ENCODE results near the gene CENPT.
"Not testable (repeated sequence)": the region's sequence is repeated elsewhere in the genome, so short reads cannot be mapped to it uniquely, and the experiment has no call there.

The CENPT gene

DNA sequence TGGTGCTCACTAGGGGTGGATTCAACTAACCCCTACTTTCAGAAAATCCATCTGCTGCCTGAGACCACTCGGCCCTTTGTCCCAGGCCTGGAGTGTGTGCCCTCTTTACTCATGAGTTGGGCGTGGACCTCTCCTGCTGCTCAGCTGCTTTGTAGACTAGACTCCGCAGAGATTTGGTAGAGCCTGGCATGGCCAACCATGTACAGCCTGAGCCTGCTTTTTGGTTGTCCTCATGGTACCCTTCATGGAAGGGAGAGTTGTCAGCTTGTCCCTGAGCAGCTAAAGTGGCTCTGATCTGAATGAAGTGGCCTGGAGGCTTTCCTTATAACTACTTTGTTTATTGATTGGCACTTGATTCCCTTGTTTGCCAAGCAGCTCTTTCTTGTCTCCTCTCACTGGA, 26.9 kb upstream of the CENPT start:
- no peak for DNase-seq (ENCODE audit: low read depth)

DNA sequence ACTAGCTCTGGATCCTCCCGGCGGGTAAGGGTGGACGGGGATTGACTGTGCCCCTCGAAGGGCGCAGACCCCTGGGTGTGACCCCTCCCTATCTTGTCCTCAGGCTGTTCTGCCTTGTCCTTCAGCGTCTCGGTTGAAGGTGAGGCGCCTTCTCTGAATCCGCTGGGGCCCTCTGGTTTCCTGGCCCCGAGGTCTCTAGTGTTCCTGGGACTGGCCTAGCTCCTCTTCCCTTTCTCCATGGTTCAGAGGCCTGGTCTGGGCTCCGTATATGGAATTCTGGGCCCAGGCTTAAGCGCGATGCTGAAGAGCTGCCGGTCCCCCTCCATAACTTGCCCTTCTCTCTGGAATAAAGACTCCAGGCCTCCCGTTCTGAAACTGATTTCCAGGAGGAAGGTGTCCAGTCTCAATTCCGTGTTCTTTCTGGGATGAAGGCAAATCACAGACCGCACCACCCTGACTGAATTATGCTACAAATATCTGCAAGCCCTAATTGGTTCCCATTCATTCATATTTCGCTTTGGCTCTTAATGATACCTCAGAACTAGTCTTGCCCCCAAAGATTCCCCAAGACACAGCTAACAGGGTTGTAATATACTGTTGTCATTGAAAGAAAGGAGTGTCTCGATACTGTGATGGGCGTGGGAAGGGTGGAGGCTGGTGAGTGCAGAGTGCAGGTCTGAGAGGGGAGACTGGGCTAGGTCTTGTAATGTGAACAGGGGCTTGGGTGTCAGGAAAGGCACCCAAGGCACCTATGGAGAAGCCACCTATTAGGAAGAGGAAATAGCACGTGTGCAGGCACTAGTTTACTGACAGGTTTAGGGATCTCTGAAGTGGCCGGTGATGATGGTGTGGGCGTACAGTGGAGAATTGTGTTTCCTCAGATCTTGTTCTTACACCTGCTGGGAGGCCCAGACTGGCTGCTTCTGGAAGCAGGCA, 26.2 kb upstream of the CENPT start:
- peak; percentile 35 for DNase-seq (ENCODE audit: low read depth)

DNA sequence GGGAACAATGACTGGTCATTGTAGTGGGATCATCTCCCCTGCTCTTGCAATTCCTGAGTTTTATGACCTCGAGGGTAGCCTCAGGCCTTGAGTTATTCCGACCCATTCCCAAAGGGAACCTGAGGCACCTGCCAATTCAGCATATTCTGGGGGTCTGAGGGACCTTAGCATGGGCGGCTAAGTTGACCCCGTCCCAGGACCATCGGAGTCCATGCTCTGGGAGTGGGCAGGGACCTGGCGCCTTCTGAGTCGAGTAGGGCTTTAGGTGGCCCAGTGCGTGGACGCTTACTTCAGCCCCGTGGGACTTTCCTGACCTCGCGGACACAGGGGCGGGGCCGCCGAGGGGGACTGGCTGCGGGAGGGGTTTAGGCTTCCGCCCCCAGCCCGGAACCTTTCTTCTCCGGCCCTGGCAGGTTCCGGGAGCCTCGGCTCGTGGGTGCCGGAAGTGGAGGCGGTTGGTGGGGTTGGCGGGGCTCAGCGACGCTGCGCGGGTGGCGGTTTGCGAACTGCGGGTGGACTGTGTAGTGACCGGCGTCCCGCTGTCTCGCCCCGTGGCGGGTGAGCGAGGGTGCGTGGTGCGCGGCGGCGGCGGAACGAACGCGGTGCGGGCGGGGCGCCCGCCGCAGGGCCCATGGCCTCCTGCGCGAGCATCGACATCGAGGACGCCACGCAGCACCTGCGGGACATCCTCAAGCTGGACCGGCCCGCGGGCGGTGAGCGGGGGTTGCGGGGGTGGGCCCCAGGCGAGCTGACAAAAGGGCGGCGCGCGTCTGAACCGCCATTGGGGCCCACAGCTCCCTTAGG, 25.3 kb upstream of the CENPT start, which contains the start of gene EDC4:
TSS of gene EDC4 (plus strand) at position 422 of the 804 bp plus-strand sequence. CDS start at position 632, 210 bp downstream.
- peak; percentile 77 for DNase-seq (ENCODE audit: low read depth)

DNA sequence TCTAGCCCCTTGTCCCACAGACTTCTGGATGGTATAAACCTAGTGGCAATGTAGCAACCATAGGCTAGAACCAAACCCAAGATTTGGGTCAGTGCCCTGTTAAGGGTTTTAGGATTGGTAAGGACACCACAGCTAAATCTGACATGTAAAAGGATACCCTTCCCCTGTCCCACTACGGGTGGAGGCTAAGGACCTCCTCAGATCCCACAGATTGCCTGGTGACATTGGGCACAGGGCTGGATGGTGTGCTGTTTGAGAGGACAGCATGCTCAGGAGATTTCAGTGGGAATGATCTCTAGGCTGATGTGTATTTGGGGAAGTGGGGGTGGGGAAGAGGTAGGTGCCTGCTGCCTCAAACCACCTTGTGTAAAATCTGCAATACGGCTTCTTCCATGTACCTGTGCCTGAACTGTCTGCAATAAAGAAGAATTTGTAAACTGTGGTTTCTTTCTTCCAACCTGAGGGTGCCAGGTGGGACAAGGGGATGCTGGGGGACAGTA, 24.7 kb upstream of the CENPT start:
- no peak for DNase-seq (ENCODE audit: low read depth)

DNA sequence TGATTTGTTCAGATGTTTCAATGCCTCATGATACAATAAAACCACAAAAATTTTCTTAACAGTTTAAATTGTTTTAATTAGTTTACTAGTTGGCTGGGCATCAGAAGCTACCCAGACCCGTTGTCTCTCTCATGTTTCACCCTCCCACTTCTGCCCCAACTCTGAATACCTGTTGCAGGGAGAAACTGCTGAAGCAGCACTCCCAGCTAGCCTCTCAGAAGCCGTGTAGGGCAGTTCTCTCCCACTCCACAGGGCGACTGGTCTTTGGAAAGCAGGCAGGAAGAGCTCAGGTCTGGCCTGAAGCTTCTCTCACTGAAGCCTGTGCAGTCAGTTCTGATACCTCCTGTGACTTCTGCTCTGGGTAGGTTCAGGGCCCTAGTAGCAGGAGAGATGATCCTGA, 23.8 kb upstream of the CENPT start:
- no peak for DNase-seq (ENCODE audit: low read depth)

DNA sequence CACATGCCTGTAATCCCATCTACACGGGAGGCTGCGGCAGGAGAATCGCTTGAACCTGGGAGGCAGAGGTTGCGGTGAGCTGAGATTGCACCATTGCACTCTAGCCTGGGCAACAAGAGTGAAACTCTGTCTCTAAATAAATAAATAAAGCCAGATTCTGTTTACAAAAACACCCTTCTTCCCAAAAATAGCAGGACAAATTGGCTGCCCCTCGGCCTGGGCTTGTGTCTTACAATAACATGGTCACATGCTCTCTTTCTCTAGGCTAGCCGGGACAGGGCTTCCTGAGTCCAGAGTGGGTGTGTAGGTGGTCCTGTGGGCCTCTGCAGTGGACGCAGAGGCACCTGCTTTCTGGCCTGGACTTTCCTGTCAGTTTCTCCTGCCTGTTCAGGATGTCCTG, 22.2 kb upstream of the CENPT start:
- no peak for DNase-seq (ENCODE audit: low read depth)

DNA sequence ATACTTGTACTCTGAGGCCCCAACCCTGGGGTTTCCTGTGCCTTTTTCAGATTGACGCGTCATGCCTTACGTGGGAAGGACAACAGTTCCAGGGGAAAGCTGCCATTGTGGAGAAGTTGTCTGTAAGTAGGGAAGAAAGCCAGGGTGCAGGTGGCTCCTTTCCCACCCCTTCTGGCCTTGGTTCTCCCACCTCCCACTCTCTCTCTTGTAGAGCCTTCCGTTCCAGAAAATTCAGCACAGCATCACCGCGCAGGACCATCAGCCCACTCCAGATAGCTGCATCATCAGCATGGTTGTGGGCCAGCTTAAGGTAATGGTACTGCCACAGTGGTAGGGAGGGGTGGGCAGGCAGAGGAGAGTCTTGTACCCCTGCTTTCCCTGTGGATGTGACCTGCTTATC, 20.8 kb upstream of the CENPT start:
- DNase-seq (ENCODE audit: low read depth): no peak

DNA sequence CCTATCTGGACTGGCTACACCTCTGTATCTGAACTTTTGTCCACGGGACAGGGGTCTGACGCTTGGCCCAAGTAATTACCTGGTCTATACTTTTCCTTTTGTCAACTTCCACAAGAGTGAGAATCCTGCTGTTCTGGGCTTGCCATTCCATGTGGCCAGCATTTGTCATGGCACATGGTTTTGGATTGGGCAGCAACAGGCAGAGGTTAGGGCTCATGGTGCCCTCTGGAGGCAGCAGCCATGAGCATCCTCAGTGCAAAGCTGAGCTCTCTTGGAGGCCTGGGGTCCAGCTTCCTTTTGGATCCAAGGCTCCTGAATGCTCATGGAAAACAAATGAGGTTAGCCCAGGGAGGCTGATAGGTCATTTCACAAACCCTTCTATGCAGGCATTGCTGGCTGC, 17.8 kb upstream of the CENPT start:
- peak; percentile 59 for DNase-seq (ENCODE audit: low read depth)

DNA sequence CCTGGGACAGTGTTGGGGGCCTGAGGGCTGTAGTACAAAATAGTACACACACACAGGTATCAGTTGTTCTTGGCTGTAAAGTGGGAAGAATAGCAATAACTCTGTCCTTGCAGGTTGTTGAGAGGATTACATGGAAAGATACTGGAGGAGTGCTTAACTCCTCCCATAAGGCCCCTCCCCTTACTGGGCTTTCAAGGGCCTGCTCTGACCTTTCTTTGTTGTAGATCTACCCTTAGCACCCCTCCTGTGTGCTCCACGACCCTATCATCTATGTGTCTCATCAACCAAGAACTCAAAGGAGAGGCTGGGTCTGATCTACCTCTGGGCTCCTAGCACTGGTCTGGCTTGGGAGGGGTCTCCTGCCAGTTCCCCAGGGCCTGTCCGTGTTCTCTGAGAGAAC, 17.1 kb upstream of the CENPT start:
- no peak for DNase-seq (ENCODE audit: low read depth)

DNA sequence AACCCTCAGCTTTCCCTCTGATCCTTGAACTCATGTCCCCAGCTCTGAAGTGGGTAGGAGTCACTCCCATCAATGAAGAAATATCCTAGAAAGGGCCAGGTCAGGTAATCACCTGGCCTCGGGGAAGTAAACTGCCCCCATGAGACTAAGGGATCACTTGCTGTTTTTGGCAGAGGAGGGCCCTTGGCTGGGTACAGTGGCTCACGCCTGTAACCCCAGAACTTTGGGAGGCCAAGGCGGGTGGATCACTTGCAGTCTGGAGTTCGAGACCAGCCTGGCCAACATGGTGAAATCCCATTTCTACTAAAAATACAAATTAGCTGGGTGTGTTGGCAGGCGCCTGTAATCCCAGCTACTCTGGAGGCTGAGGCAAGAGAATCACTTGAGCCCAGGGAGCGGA, 16.6 kb upstream of the CENPT start:
- not testable (repeated sequence) for DNase-seq (ENCODE audit: low read depth)

DNA sequence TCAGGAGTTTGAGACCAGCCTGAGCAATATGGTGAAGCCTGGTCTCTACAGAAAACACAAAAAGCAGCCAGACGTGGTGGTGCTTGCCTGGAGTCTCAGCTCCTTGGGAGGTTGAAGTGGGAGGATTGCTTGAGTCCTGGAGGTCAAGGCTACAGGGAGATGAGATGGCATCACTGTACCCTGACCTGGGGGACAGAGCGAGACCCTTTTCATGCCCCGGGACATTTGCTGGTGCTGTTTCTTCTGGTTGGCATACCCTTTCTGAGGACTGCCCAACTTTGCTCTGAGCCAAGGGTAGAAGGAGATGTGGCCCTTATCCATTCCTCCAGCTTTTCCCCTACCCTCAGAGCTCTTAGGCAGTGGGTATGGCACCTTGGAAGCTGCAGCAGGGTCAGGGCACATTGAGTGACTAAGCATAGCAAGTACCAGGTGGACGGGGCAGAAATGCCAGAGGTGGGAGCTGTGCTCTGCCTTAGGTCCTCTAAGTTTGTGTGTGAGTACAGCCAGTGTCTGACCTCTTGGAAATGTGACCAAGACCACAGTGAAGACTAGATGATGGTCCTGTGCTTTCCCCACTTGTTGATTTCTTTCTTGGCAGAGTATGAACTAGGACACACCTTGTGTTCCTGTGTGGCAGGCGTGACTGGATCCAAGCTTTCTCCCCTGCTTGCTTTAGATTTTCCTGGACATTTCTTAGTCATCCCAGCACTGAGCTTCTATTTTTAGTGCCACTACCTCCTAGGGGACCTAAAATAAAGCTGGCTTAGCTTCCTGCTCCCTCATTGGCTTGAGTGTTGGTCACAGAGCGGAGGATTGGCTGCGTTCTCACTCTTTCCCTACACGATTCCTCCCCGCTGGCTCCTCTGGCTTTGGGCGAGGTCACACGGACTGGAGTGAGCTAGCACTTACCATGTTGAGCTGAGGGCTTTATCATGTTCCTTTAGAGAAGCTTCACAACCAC, 15.4 kb upstream of the CENPT start:
- peak; percentile 71 for DNase-seq (ENCODE audit: low read depth)

DNA sequence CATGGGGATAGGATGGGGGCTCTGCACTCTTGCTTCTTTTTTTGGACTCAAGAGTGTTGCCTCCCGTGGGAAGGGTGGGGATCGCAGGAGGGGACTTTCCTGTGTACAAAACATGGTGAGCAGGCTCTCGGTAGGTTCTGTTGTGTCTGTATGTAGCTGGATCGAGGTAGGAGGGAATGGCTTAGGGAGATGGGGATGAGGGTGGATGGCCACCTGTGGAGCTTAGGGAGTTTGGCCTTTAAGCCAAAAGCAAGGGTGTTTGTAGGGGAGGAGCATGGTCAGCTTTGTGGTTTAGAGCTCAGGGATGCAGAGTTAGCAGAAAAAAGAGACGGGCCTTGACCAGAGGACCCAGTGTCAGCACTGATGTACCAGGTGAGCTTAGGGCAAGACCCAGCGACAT, 14.4 kb upstream of the CENPT start:
- DNase-seq (ENCODE audit: low read depth): no peak

DNA sequence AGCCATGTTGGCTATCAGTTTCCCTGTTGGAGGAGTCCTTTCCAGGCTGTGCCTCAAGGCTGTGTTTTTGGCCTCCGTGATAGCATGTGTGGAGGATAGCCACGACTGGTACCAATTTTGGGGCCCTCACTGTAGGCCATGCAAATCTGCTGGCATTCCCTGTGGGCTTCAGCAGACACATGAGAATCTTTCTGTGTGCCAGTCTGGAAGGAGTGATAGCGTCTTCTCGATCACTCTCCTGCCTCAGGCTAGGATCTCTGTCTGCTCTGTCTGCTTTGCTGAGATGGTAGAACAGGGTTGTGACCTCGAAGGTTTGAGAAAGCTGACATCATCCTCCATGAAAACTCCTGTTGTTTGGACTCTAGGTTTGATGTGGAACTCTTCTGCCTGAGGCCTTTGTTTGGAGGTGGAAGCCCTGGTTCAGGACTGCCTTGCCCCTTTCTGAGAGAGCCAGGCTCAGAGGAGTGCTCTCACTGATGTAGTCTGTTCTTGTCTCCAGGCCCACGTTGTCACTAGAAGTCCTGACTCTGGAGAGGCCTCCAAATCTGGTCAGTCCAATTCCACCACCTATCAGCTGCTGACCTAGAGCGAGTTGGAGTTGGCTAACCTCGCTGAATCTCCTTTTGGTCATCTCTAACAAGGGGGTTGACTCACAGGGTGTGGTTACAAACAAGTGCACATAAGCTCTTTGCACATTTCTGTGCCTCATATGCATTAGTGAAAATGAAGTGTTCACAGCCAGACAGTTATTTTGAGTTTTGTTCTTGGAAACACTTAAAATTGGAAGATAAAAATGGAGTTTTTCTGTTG, 13.3 kb upstream of the CENPT start:
- peak; percentile 55 for DNase-seq (ENCODE audit: low read depth)

DNA sequence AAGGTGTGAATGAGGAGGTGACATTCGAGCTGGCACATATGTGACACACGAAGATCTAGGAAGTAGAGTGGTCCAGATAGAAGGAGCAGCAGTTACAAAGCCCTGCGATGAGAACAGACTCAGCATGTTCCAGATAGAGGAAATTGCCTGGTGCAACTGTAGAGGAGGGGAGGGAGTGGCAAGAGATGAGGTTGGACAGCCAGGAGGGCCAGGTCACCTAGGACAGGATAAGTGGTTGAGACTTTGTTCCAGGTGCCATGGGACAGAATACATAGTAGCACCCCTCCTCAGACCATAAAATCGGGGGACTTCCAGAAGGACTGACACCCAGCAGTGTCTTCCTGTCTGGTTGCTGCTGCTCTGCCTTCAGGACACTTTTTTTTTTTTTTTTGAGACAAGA, 11.0 kb upstream of the CENPT start:
- no peak for DNase-seq (ENCODE audit: low read depth)

DNA sequence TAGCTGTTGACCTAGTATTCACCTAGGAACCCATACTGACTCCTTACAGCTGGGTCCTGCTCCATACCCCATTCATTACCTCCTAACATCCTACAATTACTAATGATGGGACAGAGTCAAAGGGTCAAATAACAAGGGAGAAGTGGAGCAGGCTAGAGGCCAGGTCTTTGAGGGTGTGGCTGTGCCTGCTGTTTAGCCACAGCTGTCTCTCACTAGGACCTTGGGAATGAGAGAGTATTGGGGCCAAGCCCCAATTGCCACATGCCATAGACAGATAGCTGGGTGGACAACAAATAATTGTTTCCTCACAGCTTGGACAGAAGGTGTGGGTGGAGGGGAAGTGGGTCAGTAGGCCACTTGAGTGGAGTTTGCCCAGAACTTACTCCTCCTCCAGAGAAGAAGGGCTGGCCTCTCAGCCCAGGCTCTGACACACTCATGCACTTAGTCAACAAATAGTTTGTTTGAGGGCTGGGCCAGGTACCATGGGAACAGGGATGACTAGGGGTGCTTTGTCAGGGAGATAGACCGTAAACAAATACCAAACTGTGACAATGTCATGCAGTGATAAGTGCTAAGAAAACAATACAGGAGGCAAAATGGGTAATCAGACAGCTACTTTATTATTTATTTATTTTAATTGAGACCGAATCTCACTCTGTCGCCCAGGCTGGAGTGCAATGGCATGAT, 10.2 kb upstream of the CENPT start:
- DNase-seq (ENCODE audit: low read depth): peak; percentile 95

DNA sequence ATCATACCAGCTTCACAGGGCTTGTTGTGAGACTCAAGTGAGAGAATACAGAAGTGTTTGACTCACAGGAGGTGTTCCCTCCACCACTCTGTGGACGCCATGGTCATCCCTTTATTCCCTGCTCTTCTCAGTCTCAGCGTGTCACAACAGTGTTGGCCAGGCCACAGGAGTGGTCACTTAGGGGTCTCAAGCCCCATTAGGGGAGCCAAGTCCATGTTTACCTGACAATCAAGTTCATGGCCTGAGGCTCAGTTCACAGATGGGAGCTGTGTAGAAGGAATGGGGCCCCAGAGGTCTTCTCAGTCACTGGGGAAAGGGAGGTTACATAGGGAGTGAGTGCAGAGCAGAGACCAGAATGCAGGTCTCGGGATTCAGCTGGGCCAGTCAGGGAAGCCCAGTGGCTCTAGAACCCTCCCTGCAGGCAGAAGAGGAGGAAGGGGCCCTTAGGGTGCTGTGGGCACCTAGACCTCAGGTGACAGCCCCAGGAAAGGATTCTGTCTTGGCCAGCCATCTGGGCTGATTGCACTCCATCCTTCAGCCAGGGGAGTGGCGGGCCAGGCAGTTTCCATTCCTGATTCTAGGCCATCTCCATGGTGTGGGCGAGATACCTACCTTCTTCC, 9.5 kb upstream of the CENPT start:
- no peak for DNase-seq (ENCODE audit: low read depth)

DNA sequence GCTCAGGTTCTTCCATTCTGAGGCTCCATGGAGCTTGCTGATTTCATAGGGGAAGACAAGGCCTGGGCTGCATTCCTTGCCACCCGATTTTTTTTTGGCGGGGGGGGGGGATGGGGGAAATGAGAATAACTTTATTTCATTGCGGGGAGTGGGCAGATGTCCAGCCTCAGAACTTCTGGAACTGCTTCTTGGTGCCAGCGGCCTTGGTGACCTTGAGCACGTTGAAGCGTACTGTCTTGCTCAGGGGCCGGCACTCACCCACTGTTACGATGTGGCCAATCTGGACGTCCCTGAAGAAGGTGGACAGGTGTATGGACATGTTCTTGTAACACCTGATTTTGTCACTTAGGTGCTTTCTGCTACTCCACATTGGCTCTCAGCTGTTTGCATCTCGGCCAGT, 8.3 kb upstream of the CENPT start:
- no peak for DNase-seq (ENCODE audit: low read depth)

DNA sequence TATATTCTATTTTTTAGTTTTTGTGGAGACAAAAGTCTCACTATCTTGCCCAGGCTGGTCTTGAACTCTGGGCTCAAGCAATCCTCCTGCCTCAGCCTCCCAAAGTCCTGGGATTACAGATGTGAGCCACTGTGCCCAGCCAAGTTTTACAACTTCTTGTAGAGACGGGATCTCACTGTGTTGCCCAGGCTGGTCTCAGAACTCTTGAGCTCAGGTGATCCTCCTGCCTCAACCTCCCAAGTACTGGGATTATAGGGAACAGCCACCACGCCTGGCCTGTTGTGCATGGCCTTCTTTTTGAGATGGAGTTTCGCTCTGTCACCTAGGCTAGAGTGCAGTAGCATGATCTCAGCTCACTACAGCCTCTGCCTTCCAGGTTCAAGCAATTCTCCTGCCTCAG, 6.2 kb upstream of the CENPT start:
- DNase-seq (ENCODE audit: low read depth): no peak

DNA sequence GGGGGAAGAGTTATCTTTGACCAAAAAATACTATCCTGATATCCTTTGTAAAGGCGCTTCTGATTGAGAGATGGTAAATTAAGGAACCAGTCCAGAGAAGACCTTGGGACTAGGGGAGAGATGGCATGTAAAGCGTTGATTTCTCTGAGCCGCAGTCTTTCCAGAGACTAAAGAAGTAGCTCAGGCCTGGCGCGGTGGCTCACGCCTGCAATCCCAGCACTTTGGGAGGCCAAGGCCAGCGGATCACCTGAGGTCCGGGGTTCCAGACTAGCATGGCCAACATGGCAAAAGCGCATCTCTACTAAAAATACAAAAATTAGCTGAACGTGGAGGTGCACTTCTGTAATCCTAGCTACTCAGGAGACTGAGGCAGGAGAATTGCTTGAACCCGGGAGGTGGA, 625 bp upstream of the CENPT start:
- DNase-seq (ENCODE audit: low read depth): no peak
